ENCODE measurements around the gene FRRS1.
"Not testable (repeated sequence)": the region's sequence is repeated elsewhere in the genome, so short reads cannot be mapped to it uniquely, and the experiment has no call there.

The FRRS1 gene

DNA sequence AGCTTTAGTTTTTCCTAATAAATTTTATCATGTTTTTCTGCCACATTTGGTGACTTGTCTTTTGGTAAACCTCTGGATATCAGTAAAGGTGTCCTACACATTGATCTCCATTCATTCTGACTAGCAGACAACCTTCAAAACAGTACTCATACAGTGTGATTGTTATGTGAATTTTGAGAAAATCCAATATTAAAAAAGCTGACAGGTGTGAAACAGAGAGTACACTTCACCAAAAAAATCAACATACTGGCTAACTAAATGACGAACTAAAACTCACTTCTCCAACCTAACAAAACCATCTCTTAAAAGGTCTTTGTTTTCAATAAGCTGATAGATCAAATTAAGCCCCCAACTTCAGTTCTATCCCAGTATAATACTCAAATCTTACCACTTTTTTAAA, 1.5 kb downstream of the FRRS1 start:
- DNase-seq, result no peak

DNA sequence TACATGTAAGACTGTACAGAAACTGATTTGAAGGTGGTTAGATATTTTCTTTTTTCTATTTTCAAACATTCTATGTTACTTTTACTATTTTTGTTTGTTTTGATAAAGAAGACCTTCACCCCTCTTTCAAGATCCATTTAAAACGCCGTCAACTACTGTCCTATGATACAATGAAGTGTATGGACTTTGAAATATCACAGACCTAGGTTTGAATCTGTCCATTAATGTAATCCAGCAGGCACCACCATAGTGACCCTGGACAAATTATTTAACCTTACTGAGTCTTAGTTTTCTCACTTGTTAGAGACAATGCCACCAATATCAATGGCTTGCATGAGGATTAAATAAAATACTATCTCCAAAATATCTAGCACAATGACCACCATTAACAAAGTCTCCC, 2.0 kb downstream of the FRRS1 start:
- DNase-seq, result no peak

- no peak for DNase-seq
These were observed 2.5 kb downstream of the FRRS1 start for GRCh38 chr1:99763956-99764355.

- DNase-seq, result no peak
These were observed 4.7 kb downstream of the FRRS1 start for GRCh38 chr1:99761774-99762173.

DNA sequence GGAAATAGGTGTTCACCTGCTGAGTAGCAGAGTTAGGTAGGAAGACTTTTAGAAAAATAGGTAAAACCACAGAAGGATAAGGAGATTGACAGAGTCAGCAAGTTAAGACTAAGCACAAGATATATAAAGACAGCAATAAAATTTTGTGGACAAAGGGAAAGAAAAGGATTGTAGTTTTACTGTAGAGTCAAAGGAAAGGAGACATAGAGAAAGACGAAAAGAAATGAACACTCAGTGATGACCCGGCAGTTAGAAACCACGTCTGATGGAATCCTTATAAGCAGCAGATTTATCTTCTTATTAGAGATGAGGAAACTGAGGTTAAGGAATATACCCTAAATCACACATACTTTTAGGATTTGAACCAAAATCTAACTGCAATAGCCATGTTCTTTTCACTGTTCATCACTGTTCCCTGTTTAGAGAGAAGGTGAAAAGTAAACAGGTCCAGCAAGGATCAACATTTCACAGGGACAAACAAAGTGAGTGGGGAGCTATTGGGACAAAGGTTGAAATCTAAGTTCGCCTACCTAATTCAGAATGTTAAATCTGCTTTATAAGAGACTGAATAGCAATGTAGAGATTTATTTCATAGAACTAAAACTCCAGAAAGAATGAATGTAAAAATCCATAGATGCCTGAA, 6.8 kb downstream of the FRRS1 start:
- no peak for DNase-seq

- not testable (repeated sequence) for DNase-seq
These were observed 7.5 kb downstream of the FRRS1 start for GRCh38 chr1:99758686-99759517.

GRCh38 chr1:99758073-99758511, 8.3 kb downstream of the FRRS1 start:
- no peak for DNase-seq

GRCh38 chr1:99756598-99756997, 9.8 kb downstream of the FRRS1 start:
- DNase-seq, result no peak

DNA sequence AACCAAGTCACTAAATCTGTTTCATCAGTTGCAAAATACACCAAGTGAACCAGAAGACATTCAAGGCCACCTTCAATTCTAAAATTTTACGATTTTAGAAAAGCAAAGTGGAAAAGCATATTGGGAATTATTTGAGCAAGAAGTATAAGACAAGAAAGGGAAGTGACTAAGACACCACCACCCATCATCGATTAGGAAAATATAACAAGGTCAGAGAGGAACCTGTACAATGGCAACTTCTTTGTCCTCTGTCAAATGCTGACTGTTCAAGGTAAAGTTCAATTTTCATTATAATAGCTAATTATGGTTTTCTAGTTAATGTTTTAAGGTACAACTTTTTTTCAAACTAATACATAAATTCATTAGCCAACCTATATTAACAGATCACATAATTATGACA, 10.8 kb downstream of the FRRS1 start:
- DNase-seq, result no peak

GRCh38 chr1:99754697-99755096, 11.7 kb downstream of the FRRS1 start:
- DNase-seq, result no peak

- DNase-seq, result no peak
These were observed 12.3 kb downstream of the FRRS1 start for GRCh38 chr1:99754055-99754626.

DNA sequence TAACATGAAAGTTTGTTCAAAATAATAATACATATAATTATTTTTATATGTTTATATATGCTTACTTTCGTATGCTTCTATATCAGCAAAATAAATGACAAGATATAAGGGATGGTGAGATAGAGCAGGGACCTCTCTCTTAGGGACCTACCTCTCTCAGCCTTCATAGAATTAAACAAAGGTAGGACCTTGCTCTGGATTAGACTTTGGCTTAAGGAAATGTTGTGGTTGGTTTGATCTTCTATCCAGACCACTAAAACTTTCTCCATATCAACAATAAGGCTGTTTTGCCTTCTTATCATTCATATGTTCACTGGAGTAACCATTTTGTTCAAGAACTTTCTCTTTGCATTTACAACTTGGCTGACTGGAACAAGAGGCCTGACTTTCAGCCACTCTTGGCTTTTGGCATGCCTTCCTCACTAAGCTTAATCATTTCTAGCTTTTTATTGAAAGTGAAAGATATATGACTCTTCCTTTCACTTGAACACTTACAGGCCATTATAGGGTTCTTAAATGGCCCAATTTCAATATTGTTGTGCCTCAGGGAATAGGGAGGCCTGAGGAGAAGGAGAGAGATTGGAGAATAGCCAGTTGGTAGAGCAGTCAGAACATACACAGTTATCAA, 14.4 kb downstream of the FRRS1 start:
- no peak for DNase-seq

DNA sequence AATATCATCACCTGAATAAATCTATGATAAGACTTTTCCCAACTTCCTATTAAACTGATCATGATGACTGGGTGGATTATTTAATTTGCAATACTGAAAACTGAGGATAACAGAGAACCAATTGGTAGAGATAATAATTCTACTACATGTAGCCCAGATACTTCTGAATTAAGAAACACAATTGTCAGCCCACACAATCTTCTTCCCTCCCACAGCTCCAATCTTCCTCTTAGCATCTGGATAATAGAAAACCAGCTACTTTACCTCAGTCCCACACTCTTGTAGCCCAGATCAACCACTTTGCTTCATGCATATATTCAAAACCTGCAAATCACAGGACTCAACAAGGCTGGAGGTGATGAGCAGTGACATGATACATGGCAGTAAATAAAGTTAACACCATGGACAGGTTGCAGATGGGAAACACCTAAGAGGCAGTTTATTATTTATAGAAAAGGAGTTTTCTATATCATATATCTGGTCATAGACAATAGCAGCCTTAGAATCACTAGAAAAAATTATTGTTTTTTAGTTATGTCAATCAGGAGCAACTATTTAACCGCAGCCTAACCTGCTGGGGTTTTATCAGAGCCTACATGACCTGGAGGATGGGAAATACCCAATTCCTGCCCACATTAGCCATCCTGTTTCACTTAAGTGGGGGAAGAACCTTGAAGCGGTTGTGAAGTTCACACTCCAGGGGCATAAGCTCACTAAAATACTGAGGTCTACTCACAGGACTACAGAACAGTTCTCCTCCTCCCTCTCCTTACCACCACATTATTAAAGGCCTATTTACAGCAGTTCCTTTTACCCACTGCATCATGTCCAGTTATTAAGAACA, 16.7 kb downstream of the FRRS1 start:
- DNase-seq, result no peak

- DNase-seq, result no peak
These were observed 18.0 kb downstream of the FRRS1 start for GRCh38 chr1:99748419-99748818.

- DNase-seq, result no peak
These were observed 20.8 kb downstream of the FRRS1 start for GRCh38 chr1:99745684-99746083.

- no peak for DNase-seq
These were observed 21.4 kb downstream of the FRRS1 start for GRCh38 chr1:99745061-99745460.

- DNase-seq, result no peak
These were observed 26.3 kb downstream of the FRRS1 start for GRCh38 chr1:99740141-99740540.

- no peak for DNase-seq
These were observed 27.5 kb downstream of the FRRS1 start for GRCh38 chr1:99738858-99739465.

DNA sequence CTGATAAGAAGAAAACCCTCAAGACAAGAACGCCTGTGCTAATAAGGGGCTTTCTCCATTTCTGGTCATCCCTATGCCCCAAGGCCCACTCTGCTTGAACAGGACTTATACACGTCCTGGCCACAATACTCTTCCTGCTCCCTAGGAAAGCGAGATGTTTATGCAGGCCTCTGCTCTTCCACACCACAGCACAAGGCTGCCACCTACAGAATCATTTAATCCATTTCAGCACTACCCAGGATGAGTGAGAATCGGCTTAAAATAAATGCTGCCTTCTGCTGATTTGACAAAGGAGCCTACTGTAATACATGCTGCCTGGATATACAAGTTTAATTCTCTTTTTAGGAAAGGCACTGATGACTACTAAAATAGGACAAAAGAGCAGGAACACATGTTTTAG, 29.4 kb downstream of the FRRS1 start:
- no peak for DNase-seq

- DNase-seq, result no peak
These were observed 30.6 kb downstream of the FRRS1 start for GRCh38 chr1:99735852-99736251.

GRCh38 chr1:99731384-99731783, 35.1 kb downstream of the FRRS1 start:
- no peak for DNase-seq
